ENCODE data around the gene GPS1. TPM values are rescaled to one million over a fixed set of nuclear protein-coding genes. Genes with fewer than 3 reads are reported as not detected.

The GPS1 gene
- total and polyA plus RNA-seq, 2 of the 4 experiments (the other 2 are of a cell fraction): 157 to 181 TPM

GRCh38 chr17:82096709-82097183 is 45.0 kb downstream of the GPS1 start:
- no peak for ATAC-seq (ENCODE audit: low read depth)
- BruUV-seq (replicated peaks): no TSS peak
- intact Hi-C loops (cut with micrococcal nuclease): no loop called here

More at GRCh38 chr17:82096709-82097183, 45.0 kb downstream of the GPS1 start:
- dilution Hi-C loops (cut with HindIII; ENCODE audit: low sequenced_read_pairs, unreplicated experiment): no loop called here
- WGBS, 2 experiments (ENCODE audit: extremely low coverage in 2 of 2, insufficient read length in 1 of 2): no CpG with 5 or more reads among the region's 8 CpGs
- CTCF ChIA-PET: no interaction called here
- H3K18ac ChIP-seq (ENCODE audit: low read depth, low read length): no peak overlapping the region; the same call in 1 of the 2 replicates
- POLR2A ChIA-PET (ENCODE audit: unreplicated experiment): no interaction called here
- peaks cover 35% of the 10 kb centered on the region for H3K36me3 ChIP-seq (ENCODE audit: control insufficient read depth, insufficient read depth, low read length)
- no peak overlapping the region for H2BK120ac ChIP-seq (ENCODE audit: low read depth, low read length)
- peak overlapping the region; percentile 88 for H2AFZ ChIP-seq (replicated peaks; ENCODE audit: low read length, poor library complexity)
- no peaks in the 10 kb centered on the region for H3K27me3 ChIP-seq (ENCODE audit: control insufficient read depth, insufficient read depth, low read length)
- H3K4me2 ChIP-seq (ENCODE audit: low read depth, low read length): peak overlapping the region; percentile 83
- in situ Hi-C loops (cut with MboI; ENCODE audit: low sequenced_read_pairs): no loop called here
- H3K4ac ChIP-seq (ENCODE audit: low read depth, low read length): peak overlapping the region; percentile 89
- H3K9me3 ChIP-seq (ENCODE audit: control insufficient read depth, insufficient read depth, low read length): no peaks in the 10 kb centered on the region
- peak overlapping the region; percentile 74 for H3K27ac ChIP-seq (ENCODE audit: insufficient read depth, low read length)
- H4K5ac ChIP-seq (ENCODE audit: low read depth, low read length): no peak overlapping the region
- H3K14ac ChIP-seq (replicated peaks; ENCODE audit: low read depth, low read length): peak overlapping the region; percentile 96
- H4K20me1 ChIP-seq (ENCODE audit: insufficient read depth, low read length): peaks cover 31% of the 10 kb centered on the region
- peak overlapping the region; percentile 94 for H3K23ac ChIP-seq (ENCODE audit: low read depth, low read length)
- peaks cover 0 to 56% of the 10 kb centered on the region in 2 experiments for H3K79me1 ChIP-seq (ENCODE audit: low read depth in 1 of 2, low read length in 2 of 2)
- H2BK15ac ChIP-seq (ENCODE audit: low read depth, low read length): no peak overlapping the region
- peak overlapping the region; percentile 94 for H2AK5ac ChIP-seq (ENCODE audit: low read depth, low read length)
- TF ChIP-seq ELK1 (IDR thresholded peaks at IDR 0.05; ENCODE audit: borderline replicate concordance, low read depth, low read length): no peak
- TF ChIP-seq RCOR1 (IDR thresholded peaks at IDR 0.05; ENCODE audit: insufficient replicate concordance, low read length): no peak
- peak overlapping the region; percentile 62; the same call in 1 of the 2 replicates for H4K91ac ChIP-seq (ENCODE audit: insufficient read depth, low read depth, low read length)
- H3K9me1 ChIP-seq (ENCODE audit: insufficient read depth, low read length): peaks cover 5% of the 10 kb centered on the region; the same call in 1 of the 2 replicates
- H3K9ac ChIP-seq (ENCODE audit: low read depth, low read length): peak overlapping the region; percentile 87
- H3K4me1 ChIP-seq (ENCODE audit: control insufficient read depth, insufficient read depth, low read length): peaks cover 13% of the 10 kb centered on the region
- H3K4me3 ChIP-seq (ENCODE audit: insufficient read depth, low read depth, low read length): peak overlapping the region; percentile 54
- peak overlapping the region; percentile 16 to 56; a peak in 1 of 4 replicates for H4K8ac ChIP-seq (ENCODE audit: low read depth in 2 of 2, low read length in 2 of 2)
- H2BK5ac ChIP-seq (ENCODE audit: low read depth, low read length, poor library complexity, severe bottlenecking): peak overlapping the region; percentile 57
- 0 out of 2 replicates have a peak overlapping the region, but pooled peaks have one; percentile 10 for H2BK20ac ChIP-seq (ENCODE audit: low read depth, low read length)
- H3K56ac ChIP-seq (ENCODE audit: extremely low read depth, insufficient read depth, low read length): peak overlapping the region; percentile 41; the same call in 1 of the 2 replicates
- H2AK9ac ChIP-seq (replicated peaks; ENCODE audit: low read depth, low read length, poor library complexity): peak overlapping the region; percentile 98
- no peak for DNase-seq

All from IMR-90 (cell line).